MM.1S (cell line): ENCODE results near the gene PLCG2.

Experiments
- DNase-seq: peaks from one replicate; pipeline ENCODE4 v3.0.0-alpha.2; 2015
- H2AFZ ChIP-seq: fragments of 300-600 bp; sonication (generic); 2 replicates; pipeline ENCODE4 v1.6.0; 2016; ENCODE audit warnings: antibody characterized with exemption, low read length
- H3F3A ChIP-seq: fragments of 300-600 bp; sonication (generic); 2 replicates; pipeline ENCODE4 v1.6.1; 2016; ENCODE audit warnings: mild to moderate bottlenecking, antibody characterized with exemption, low read length, moderate library complexity, mixed read lengths; ENCODE audit not compliant: insufficient read depth
- H3K27ac ChIP-seq: fragments of 300-600 bp; sonication (generic); 2 replicates; pipeline ENCODE4 v1.5.1; 2016; ENCODE audit warnings: mild to moderate bottlenecking, low read length
- H3K27me3 ChIP-seq: fragments of 300-600 bp; sonication (generic); replicated peaks from 2 replicates; pipeline ENCODE4 v1.6.0; 2016; ENCODE audit warnings: low read length; ENCODE audit not compliant: insufficient read depth
- H3K36me3 ChIP-seq: fragments of 300-600 bp; sonication (generic); replicated peaks from 2 replicates; pipeline ENCODE4 v1.6.1; 2016; ENCODE audit warnings: mild to moderate bottlenecking, low read length, mixed read lengths; ENCODE audit not compliant: insufficient read depth
- H3K4me1 ChIP-seq: fragments of 300-600 bp; sonication (generic); 2 replicates; pipeline ENCODE4 v1.6.1; 2016; ENCODE audit warnings: low read length, mixed read lengths
- H3K4me2 ChIP-seq: fragments of 300-600 bp; sonication (generic); 2 replicates; pipeline ENCODE4 v1.6.0; 2016; ENCODE audit warnings: low read depth, low read length
- H3K4me3 ChIP-seq: fragments of 300-600 bp; sonication (generic); 2 replicates; pipeline ENCODE4 v1.5.1; 2016; ENCODE audit warnings: low read length, mixed read lengths
- H3K79me2 ChIP-seq: fragments of 300-600 bp; sonication (generic); 2 replicates; pipeline ENCODE4 v1.6.1; 2016; ENCODE audit warnings: mixed run types, low read length, mixed read lengths
- H3K9ac ChIP-seq: fragments of 300-600 bp; sonication (generic); 2 replicates; pipeline ENCODE4 v1.6.1; 2016; ENCODE audit warnings: low read length, mixed read lengths
- H3K9me2 ChIP-seq: fragments of 300-600 bp; sonication (generic); replicated peaks from 2 replicates; pipeline ENCODE4 v1.6.1; 2016; ENCODE audit warnings: mild to moderate bottlenecking, low read length, mixed read lengths; ENCODE audit not compliant: insufficient read depth
- H3K9me3 ChIP-seq: fragments of 300-600 bp; sonication (generic); replicated peaks from 2 replicates; pipeline ENCODE4 v1.6.1; 2016; ENCODE audit warnings: mild to moderate bottlenecking, low read length, mixed read lengths; ENCODE audit not compliant: insufficient read depth
- H4K20me1 ChIP-seq: fragments of 300-600 bp; sonication (generic); 2 replicates; pipeline ENCODE4 v1.6.1; 2016; ENCODE audit warnings: mild to moderate bottlenecking, low read length, moderate library complexity, mixed read lengths; ENCODE audit not compliant: insufficient read depth
- CTCF ChIP-seq: fragments of 300-600 bp; sonication (generic); IDR thresholded peaks from 2 replicates; pipeline ENCODE4 v1.5.1; 2016; ENCODE audit warnings: antibody characterized with exemption, low read length, mixed read lengths
- EZH2 ChIP-seq: fragments of 300-600 bp; sonication (generic); optimal IDR thresholded peaks from 2 replicates; pipeline ENCODE3; 2017; ENCODE audit warnings: low read depth, mild to moderate bottlenecking, antibody characterized with exemption, low read length, mixed read lengths
- EZH2phosphoT487 ChIP-seq: fragments of 300-600 bp; sonication (generic); IDR thresholded peaks from 2 replicates; pipeline ENCODE4 v1.6.1; 2018; ENCODE audit warnings: antibody characterized with exemption, low read length

PLCG2 gene

DNA sequence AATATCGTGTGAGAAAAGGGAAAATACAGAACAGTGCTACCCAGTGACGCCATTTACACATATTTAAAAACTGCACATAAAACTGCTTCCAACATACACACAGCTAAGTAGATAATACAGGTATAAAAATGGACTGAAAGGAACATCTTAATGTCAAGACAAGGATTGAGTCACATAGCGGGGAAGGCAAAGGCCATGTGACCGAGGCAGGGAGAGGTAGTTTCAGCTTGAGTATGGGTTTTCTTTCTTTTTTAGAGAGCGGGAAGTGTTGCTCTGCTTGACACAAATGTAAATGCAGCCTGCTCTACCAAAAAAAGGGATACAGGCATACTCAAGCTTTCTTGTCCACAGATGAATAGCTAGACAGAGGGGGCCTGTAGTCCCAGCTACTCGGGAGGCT lies 185.7 kb downstream of the PLCG2 start:
- Histone ChIP-seq H3K4me3 (no peak overlapping the region), H2AFZ (no peak overlapping the region), H3K9me2 (no peaks in the 10 kb centered on the region), H3K9me3 (no peaks in the 10 kb centered on the region), H3F3A (no peaks in the 10 kb centered on the region), H3K9ac (no peak overlapping the region), H3K4me1 (no peaks in the 10 kb centered on the region), H3K79me2 (no peaks in the 10 kb centered on the region), H3K27ac (no peak overlapping the region), H3K36me3 (no peaks in the 10 kb centered on the region), H3K4me2 (no peak overlapping the region), H3K27me3 (no peaks in the 10 kb centered on the region), H4K20me1 (no peaks in the 10 kb centered on the region)
- no peak for TF ChIP-seq EZH2phosphoT487
- TF ChIP-seq CTCF, result no peak
- no peak for TF ChIP-seq EZH2
- DNase-seq, result no peak

- no peak overlapping the region for H2AFZ ChIP-seq
- H3K79me2 ChIP-seq, result no peaks in the 10 kb centered on the region
- no peak overlapping the region for H3K27ac ChIP-seq
- H3K9ac ChIP-seq, result no peak overlapping the region
- no peak for DNase-seq
- H3K36me3 ChIP-seq, result no peaks in the 10 kb centered on the region
- H3K4me2 ChIP-seq, result no peak overlapping the region
- no peaks in the 10 kb centered on the region for H4K20me1 ChIP-seq
- no peaks in the 10 kb centered on the region for H3K27me3 ChIP-seq
- TF ChIP-seq EZH2phosphoT487, result no peak
- no peaks in the 10 kb centered on the region for H3K9me3 ChIP-seq
- H3F3A ChIP-seq, result no peaks in the 10 kb centered on the region
- H3K4me1 ChIP-seq, result no peaks in the 10 kb centered on the region
- no peak overlapping the region for H3K4me3 ChIP-seq
- no peaks in the 10 kb centered on the region for H3K9me2 ChIP-seq
Observed at GRCh38 chr16:81967358-81967757, 188.3 kb downstream of the PLCG2 start.

DNA sequence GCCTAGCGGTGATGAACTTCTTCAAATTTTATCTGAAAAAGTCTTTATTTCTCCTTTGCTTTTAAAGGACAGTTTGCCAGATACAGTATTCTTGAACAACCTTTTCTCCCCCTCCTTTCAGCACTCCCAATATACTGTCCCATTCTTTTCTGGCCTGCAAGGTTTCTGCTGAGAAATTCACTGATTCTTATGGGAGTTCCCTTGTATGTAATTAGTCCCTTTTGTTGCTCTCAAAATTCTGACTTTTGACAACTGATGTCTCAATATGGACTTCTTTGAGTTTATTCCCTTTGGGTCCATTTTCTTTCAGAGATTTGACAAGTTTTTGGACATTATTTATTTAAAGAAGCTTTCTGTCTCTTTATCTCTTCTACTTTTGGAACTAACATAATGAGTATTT lies 192.8 kb downstream of the PLCG2 start:
- Histone ChIP-seq H3K36me3 (no peaks in the 10 kb centered on the region), H3K27me3 (no peaks in the 10 kb centered on the region), H3K9me2 (no peaks in the 10 kb centered on the region), H3K4me3 (no peak overlapping the region), H3F3A (no peaks in the 10 kb centered on the region), H3K4me2 (no peak overlapping the region), H3K9ac (no peak overlapping the region), H3K27ac (no peak overlapping the region), H3K4me1 (no peaks in the 10 kb centered on the region), H4K20me1 (no peaks in the 10 kb centered on the region), H3K9me3 (no peaks in the 10 kb centered on the region), H3K79me2 (no peaks in the 10 kb centered on the region), H2AFZ (no peak overlapping the region)
- TF ChIP-seq EZH2, result no peak
- DNase-seq, result no peak

DNA sequence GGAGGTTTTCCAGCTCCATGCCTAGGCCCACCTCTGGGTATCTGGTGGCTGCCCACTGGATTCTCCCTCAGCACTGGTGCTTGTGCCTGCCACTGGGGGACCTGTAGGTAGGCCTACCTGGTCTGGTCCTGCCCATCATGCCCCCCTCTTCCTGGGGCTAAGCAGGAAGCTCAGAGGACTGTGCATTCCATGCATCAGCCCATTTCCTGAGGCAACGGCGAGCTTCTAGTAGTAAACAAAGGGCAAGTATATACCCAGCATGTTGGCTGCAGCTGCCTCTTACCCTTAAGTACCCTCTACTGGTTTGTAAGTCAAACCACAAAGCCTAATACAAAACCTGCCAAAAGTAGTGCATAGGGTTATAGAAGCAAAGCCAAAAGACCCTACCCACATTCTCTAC lies 194.6 kb downstream of the PLCG2 start:
- TF ChIP-seq EZH2phosphoT487 (no peak), CTCF (no peak), EZH2 (no peak)
- no peak overlapping the region for H3K4me3 ChIP-seq
- no peaks in the 10 kb centered on the region for H3K36me3 ChIP-seq
- no peaks in the 10 kb centered on the region for H3F3A ChIP-seq
- no peak overlapping the region for H3K27ac ChIP-seq
- DNase-seq, result no peak
- no peaks in the 10 kb centered on the region for H4K20me1 ChIP-seq
- no peaks in the 10 kb centered on the region for H3K79me2 ChIP-seq
- no peak overlapping the region for H3K4me2 ChIP-seq
- no peaks in the 10 kb centered on the region for H3K4me1 ChIP-seq
- no peak overlapping the region for H3K9ac ChIP-seq
- no peaks in the 10 kb centered on the region for H3K27me3 ChIP-seq
- H3K9me3 ChIP-seq, result no peaks in the 10 kb centered on the region
- no peak overlapping the region for H2AFZ ChIP-seq
- no peaks in the 10 kb centered on the region for H3K9me2 ChIP-seq
